Activated CD8-positive, alpha-beta memory T cell treated with anti-CD3 and anti-CD28 coated beads, Interleukin-2, amount 50 U/mL, for 4 hours (primary cell): ENCODE results near the gene NSUN3.
"Not testable (repeated sequence)": the region's sequence is repeated elsewhere in the genome, so short reads cannot be mapped to it uniquely, and the experiment has no call there.

Experiments
- DNase-seq: peaks from one replicate; pipeline ENCODE4 v3.0.0-alpha.2; 2020

NSUN3 gene

DNA sequence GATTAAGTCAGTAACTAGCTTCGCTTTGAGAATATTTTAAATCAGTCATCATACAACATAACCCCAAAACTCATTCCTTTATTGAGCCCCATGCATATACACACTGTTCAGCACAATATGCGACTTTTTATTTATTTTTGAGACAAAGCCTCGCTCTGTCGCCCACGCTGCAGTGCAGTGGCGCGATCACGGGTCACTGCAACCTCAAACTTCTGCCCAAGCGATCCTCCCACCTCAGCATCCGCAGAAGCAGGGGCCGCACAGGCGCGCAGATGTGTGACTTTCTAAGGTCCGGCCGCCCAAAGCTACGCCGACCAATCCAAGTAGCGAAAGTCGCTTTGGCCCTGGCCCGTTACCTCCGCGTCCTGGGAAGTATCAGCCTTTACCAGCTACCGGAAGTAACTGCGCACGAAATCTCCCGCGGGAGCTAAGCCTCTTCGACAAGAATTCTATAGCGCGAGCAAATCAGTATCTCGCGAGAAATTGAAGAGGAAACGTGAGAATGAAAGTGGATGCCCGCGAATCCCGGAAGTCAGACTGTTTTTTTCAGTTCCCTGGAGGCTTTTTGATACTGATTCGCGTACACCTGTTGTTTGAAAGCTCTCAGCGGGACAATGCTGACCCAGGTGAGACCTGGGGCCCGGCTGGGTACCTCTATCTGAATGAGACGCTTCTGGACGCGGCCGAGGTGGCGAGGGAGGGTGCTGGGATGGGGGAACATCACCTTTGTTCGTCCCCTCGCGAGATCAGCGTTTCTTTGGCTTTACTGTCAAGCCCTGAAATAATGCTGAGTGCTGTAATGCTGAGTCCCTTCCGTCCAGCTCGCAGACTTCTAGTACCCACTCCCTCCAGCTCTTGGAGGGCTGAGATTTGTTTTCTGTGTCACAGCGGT is at the start of gene NSUN3, which contains the start of gene DHFR2:
Gene NSUN3 (plus strand): TSS at position 549 of the 892 bp plus-strand sequence. CDS start 66 bp downstream, at position 615.
Gene DHFR2 (minus strand): TSS at position 404 of the 892 bp plus-strand sequence. CDS start 1,405 bp downstream, outside the sequence.
- DNase-seq = peak; percentile 74

- no peak for DNase-seq
These were observed 47.8 kb upstream of the NSUN3 start for GRCh38 chr3:94015025-94015424.

DNA sequence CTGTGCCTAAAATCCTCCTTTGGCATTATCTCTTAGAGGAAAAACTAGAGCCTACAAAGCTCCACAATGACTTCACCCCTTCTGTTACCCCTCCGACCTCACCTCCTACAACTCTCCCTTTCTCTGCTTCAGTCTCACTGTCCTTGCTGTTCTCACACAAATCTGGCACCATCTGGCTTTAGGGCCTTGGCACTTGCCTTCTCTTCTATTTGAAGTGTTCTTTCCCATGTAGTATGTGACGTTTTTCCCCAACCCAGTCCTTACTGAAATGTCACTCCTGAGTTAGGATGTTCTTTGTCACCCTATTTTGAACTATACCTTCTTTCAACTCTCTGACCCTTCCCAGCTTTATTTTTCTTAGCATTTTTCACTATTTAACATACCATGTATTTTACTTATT is 43.2 kb upstream of the NSUN3 start:
- no peak for DNase-seq

DNA sequence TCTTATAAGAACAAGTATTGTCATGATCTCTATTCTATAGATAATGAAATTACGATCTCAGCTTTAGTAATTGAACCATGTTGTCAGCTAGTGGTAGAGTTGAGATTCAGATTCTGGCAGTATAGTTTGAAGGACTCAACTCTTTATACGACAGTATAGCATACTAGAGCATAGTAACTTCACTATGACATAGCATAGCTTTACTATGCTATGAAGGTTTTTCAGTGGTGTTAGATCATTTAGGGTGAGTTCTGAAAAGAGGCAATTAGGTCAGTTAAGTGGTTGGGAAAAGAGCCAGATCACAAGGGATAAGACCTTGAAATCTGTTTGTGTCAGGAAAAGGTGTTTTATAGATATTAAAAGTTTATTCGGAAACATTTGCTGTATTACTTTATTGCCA is 42.6 kb upstream of the NSUN3 start:
- no peak for DNase-seq

DNA sequence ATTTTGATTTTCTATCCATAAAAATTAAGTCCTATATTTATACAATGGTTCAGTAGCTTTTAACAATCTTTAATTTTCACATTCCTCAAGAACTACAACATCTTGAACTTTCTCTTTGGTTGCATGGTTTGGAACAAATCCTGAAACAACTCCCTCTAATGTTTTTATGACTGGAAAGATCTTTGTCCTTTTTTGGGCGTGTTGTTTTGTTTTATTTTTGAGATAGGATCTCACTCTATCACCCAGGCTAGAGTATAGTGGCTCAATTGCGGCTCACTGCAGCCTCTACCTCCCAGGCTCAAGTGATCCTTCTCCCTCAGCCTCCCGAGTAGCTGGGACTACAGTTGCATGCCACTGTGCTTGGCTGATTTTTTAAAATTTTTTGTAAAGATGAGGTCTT is 38.5 kb upstream of the NSUN3 start:
- no peak for DNase-seq

- DNase-seq = no peak
These were observed 36.2 kb upstream of the NSUN3 start for GRCh38 chr3:94026623-94027022.

- no peak for DNase-seq
These were observed 34.6 kb upstream of the NSUN3 start, which contains the start of gene STX19 for GRCh38 chr3:94028093-94028837. Gene STX19 (minus strand): TSS chr3:94028597. CDS start chr3:94015269, 13,328 bp downstream.

DNA sequence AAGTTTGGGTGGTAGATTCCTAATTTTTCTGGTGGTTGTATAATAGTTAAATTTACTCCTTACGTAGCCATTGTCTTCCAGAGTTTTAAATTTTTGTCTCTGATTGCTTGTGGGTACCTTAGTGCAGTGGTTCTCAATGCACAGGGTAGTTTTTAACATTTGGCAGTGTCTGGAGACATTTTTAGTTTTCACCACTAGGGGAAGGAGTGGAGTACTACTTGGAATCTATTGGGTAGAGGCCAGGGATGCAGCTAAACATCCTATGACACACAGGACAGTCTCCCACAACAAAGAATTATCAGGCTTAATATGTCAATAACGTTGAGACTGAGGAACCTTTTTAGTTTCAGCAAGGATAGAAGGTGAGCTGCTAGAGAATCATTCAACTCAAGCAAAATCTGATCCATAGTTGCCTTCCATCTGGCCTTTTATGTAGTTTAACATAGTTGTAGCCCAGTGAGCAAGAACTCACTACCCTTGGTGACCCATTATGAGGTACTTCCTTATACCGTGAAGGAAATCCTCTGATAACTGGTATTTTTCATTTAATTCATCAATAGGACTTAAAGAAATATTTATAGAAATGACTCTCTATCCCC is 25.9 kb upstream of the NSUN3 start:
- DNase-seq = no peak

- no peak for DNase-seq
These were observed 19.6 kb upstream of the NSUN3 start for GRCh38 chr3:94043285-94043684.

DNA sequence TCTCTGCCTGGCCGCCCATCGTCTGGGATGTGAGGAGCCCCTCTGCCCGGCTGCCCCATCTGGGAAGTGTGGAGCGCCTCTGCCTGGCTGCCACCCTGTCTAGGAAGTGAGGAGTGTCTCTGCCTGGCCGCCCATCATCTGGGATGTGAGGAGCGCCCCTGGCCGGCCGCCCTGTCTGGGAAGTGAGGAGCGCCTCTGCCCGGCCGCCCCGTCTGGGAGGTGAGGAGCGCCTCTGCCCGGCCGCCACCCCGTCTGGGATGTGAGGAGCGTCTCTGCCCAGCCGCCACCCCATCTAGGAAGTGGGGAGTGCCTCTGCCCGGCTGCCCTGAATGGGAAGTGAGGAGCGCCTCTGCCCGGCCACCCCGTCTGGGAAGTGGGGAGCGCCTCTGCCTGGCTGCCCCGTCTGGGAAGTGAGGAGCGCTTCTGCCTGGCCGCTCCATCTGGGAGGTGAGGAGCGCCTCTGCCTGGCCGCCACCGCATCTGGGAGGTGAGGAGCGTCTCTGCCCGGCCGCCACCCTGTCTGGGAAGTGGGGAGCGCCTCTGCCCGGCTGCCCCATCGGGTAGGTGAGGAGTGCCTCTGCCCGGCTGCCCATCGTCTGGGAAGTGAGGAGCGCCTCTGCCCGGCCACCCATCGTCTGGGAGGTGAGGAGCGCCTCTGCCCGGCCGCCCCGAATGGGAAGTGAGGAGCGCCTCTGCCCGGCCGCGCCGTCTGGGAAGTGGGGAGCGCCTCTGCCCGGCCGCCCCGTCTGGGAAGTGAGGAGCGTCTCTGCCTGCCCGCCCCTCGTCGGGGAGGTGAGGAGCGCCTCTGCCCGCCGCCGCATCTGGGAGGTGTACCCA is 18.5 kb upstream of the NSUN3 start:
- not testable (repeated sequence) for DNase-seq

DNA sequence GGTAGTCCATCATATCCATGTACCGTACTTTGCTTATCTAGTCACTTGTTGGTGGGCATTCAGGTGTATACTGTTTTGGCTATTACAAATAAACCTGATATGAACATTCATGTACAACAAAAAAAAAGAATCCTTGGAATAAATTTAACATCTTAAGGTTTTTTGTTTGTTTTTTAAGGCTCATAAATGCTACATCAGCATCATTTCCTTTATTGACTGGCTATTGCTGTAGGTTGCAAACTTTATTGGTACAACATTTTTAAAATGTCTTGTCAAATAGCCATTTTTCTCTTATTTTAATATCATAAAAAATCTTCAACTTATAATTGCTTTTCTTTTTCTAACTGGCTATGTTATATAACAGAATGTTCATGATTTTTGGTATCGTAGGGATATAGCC is 16.3 kb upstream of the NSUN3 start:
- DNase-seq = no peak

DNA sequence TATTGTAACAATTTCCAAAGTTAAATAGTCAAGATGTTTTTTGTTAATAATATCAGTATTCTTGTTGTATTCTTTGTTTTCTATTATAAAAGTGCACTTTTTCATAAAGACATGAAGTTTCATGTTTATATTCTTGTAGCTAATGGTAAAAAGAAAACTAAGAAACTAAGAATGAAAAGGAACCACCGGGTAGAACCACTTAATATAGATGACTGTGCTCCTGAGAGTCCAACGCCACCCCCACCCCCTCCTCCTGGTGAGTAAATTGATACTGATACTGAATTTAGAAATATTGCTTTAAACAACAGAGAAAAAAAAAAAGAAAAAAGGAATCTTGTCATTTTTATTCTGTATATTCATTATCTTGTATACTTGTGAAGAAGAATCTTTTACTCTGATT is 13.6 kb upstream of the NSUN3 start:
- DNase-seq = no peak

DNA sequence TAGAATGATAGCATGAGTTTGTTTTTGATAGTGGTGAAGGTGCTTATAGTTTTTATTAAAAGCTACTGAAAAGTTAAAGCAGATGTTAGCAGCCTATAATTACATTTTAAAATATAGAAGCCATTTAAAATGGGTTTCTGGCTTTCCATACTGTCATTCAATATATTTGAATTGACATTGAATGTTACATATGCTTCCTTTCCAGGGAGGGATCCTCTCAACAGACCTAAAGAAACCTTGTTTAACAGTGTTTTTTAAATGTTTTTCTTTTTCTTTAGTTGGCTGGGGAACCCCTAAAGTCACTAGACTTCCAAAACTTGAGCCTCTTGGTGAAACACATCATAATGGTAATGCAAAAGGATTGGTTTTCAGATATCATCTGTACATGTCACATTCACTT is 12.3 kb upstream of the NSUN3 start:
- DNase-seq = no peak

DNA sequence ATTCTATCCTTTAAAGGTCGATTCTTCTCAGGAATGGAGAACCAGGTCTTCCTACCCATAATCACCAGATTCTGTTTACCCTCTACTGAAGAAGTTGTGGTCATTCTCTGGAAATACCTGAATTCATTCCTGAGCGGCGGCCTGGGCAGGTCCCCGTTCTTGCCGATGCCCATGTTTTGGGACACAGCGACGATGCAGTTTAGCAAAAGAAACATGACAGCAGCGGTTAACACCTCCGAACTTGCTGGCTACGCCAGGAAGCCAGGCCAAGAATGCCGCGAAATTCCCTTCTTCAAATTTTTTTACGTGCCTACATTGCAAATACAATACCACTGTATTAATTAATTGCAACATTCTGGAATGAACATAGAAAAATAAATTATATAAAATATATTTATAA is 1.6 kb upstream of the NSUN3 start:
- no peak for DNase-seq

GRCh38 chr3:94063496-94064119 is 747 bp downstream of the NSUN3 start:
- no peak for DNase-seq

GRCh38 chr3:94064243-94064860 is 1.5 kb downstream of the NSUN3 start:
- no peak for DNase-seq

GRCh38 chr3:94065122-94065521 is 2.3 kb downstream of the NSUN3 start:
- DNase-seq = no peak

GRCh38 chr3:94065819-94066480 is 3.1 kb downstream of the NSUN3 start:
- no peak for DNase-seq

DNA sequence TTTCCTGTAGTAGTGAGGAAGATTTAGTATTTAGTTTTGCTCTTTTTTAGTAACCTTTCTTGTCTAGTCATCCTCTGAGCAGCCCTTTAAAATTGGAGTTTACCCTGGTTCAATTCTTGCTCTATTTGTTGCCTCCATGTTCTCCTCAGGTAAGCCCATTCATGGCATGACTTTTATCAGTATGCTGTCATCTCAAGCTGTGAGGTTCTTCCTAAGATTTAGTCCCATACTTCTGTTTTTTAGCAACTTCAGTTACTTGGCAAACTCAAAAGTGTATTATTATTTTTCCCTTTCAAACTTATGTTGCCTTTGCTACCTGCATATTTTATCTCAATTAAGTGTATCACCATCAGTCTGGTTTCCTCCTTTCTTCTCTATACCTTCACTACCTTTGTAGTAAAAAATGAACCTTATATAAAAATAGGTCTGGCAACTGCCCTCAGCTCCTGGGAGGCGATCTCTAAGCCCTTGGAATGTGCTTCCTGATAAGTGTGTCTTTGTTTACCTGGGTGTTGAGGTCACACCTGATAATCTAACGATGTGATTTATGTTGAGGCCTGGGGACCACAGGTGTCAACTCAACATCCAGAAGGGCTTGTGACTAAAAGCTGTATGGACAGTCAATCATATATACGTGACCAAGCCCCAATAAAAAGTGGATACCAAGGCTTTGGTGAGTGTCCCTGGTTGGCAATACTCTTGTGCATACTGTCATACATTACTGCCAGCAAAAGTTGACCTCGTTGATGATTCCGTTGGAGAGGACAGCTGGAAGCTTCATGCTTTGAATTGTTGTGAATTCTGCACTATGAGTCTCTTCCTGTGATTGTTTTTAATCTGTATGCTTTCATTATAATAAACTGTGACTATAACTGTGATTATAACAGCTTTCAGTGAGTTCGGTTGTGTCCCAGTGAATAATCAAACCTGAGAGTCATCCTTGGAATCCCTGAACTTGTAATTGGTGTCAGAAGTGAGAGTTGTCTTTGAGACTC is 3.9 kb downstream of the NSUN3 start:
- DNase-seq = no peak
